Measurements from ENCODE around the gene COL6A2. TPM values are rescaled to one million over a fixed set of nuclear protein-coding genes. Genes with fewer than 3 reads are reported as not detected.
A peak's percentile ranks its signal among the peaks of the same experiment; 100 is the strongest.
"Not testable (repeated sequence)": the region's sequence is repeated elsewhere in the genome, so short reads cannot be mapped to it uniquely, and the experiment has no call there.

The COL6A2 gene
- total RNA-seq, 2 donors from 2014 or later = 259 to 377 TPM

DNA sequence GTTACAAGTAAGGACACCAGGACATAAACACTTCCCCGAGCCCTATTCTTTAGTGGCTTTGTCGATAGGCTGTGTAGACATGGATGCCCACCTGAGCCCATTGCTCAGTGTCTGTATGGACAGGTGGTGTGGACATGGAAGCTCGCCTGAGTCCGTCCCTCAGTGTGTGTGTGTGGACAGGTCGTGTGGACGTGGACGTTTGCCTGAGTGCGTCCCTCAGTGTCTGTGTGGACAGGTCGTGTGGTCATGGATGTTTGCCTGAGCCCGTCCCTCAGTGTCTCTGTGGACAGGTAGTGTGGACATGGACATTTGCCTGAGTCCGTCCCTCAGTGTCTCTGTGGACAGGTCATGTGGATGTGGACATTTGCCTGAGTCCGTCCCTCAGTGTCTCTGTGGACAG, 38.7 kb upstream of the COL6A2 start:
- TF ChIP-seq, protein P1, sequence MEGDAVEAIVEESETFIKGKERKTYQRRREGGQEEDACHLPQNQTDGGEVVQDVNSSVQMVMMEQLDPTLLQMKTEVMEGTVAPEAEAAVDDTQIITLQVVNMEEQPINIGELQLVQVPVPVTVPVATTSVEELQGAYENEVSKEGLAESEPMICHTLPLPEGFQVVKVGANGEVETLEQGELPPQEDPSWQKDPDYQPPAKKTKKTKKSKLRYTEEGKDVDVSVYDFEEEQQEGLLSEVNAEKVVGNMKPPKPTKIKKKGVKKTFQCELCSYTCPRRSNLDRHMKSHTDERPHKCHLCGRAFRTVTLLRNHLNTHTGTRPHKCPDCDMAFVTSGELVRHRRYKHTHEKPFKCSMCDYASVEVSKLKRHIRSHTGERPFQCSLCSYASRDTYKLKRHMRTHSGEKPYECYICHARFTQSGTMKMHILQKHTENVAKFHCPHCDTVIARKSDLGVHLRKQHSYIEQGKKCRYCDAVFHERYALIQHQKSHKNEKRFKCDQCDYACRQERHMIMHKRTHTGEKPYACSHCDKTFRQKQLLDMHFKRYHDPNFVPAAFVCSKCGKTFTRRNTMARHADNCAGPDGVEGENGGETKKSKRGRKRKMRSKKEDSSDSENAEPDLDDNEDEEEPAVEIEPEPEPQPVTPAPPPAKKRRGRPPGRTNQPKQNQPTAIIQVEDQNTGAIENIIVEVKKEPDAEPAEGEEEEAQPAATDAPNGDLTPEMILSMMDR (conservative IDR thresholded peaks at IDR 0.05) = no peak
- no peak overlapping the region for H3K4me3 ChIP-seq (ENCODE audit: low read length)
- H3K36me3 ChIP-seq (ENCODE audit: control insufficient read depth, insufficient read depth, low read length) = no peaks in the 10 kb centered on the region
- WGBS, 2 experiments (ENCODE audit: insufficient coverage in 1 of 2, insufficient read length in 1 of 2) = 84 to 89% methylated on average over 10 to 12 of the region's 12 CpGs
- H3K9ac ChIP-seq (ENCODE audit: extremely low read depth, low read length, poor library complexity, severe bottlenecking) = no peak overlapping the region
- H3K36me3 Mint-ChIP-seq (ENCODE audit: low read depth) = no peaks in the 10 kb centered on the region
- H3K4me1 ChIP-seq (ENCODE audit: control insufficient read depth, insufficient read depth, low read length) = no peaks in the 10 kb centered on the region
- H3K27ac Mint-ChIP-seq = no peak overlapping the region
- peaks cover 27% of the 10 kb centered on the region for H3K9me3 ChIP-seq (ENCODE audit: control insufficient read depth, low read length)
- H3K4me1 Mint-ChIP-seq = no peaks in the 10 kb centered on the region
- H3K27me3 ChIP-seq (ENCODE audit: control insufficient read depth, insufficient read depth, low read length, poor library complexity, severe bottlenecking) = no peaks in the 10 kb centered on the region
- H3K4me3 Mint-ChIP-seq = no peak overlapping the region
- DNase-seq = peak; percentile 17
- H3K27me3 Mint-ChIP-seq (ENCODE audit: insufficient read depth) = no peaks in the 10 kb centered on the region
- H3K9me3 Mint-ChIP-seq = peaks cover 50% of the 10 kb centered on the region
- H3K27ac ChIP-seq (ENCODE audit: low read depth, low read length) = no peak overlapping the region

- peaks cover 50% of the 10 kb centered on the region for H3K9me3 Mint-ChIP-seq
- H3K27me3 ChIP-seq (ENCODE audit: control insufficient read depth, insufficient read depth, low read length, poor library complexity, severe bottlenecking); H3K9ac ChIP-seq (ENCODE audit: extremely low read depth, low read length, poor library complexity, severe bottlenecking); H3K4me3 Mint-ChIP-seq; H3K27ac Mint-ChIP-seq; H3K4me1 Mint-ChIP-seq; H3K36me3 ChIP-seq (ENCODE audit: control insufficient read depth, insufficient read depth, low read length); H3K4me1 ChIP-seq (ENCODE audit: control insufficient read depth, insufficient read depth, low read length); H3K4me3 ChIP-seq (ENCODE audit: low read length); H3K27me3 Mint-ChIP-seq (ENCODE audit: insufficient read depth); H3K27ac ChIP-seq (ENCODE audit: low read depth, low read length); H3K36me3 Mint-ChIP-seq (ENCODE audit: low read depth); DNase-seq: not testable (repeated sequence)
- peaks cover 27% of the 10 kb centered on the region for H3K9me3 ChIP-seq (ENCODE audit: control insufficient read depth, low read length)
- 93% methylated on average over 10 to 21 of the region's 21 CpGs for WGBS, 2 experiments (ENCODE audit: insufficient coverage in 1 of 2, insufficient read length in 1 of 2)
Measured at GRCh38 chr21:46059711-46060455, 38.0 kb upstream of the COL6A2 start.

- no peak overlapping the region for H3K9ac ChIP-seq (ENCODE audit: extremely low read depth, low read length, poor library complexity, severe bottlenecking)
- H3K4me1 Mint-ChIP-seq = peaks cover 3% of the 10 kb centered on the region
- whole genome bisulfite sequencing, 2 experiments (ENCODE audit: insufficient coverage in 1 of 2, insufficient read length in 1 of 2) = 89 to 95% methylated on average over 5 to 11 of the region's 11 CpGs
Measured at GRCh38 chr21:46060596-46061061, 37.3 kb upstream of the COL6A2 start.

More at GRCh38 chr21:46060596-46061061, 37.3 kb upstream of the COL6A2 start:
- Histone ChIP-seq H3K4me1 (ENCODE audit: control insufficient read depth, insufficient read depth, low read length) (no peaks in the 10 kb centered on the region), H3K27me3 (ENCODE audit: control insufficient read depth, insufficient read depth, low read length, poor library complexity, severe bottlenecking) (no peaks in the 10 kb centered on the region), H3K9me3 (ENCODE audit: control insufficient read depth, low read length) (peaks cover 27% of the 10 kb centered on the region), H3K4me3 (ENCODE audit: low read length) (no peak overlapping the region), H3K27ac (ENCODE audit: low read depth, low read length) (no peak overlapping the region), H3K36me3 (ENCODE audit: control insufficient read depth, insufficient read depth, low read length) (no peaks in the 10 kb centered on the region)
- TF ChIP-seq, protein P1 (conservative IDR thresholded peaks at IDR 0.05) = no peak
- no peaks in the 10 kb centered on the region for H3K36me3 Mint-ChIP-seq (ENCODE audit: low read depth)
- DNase-seq = peak; percentile 10
- peaks cover 50% of the 10 kb centered on the region for H3K9me3 Mint-ChIP-seq
- no peak overlapping the region for H3K4me3 Mint-ChIP-seq
- no peaks in the 10 kb centered on the region for H3K27me3 Mint-ChIP-seq (ENCODE audit: insufficient read depth)
- no peak overlapping the region for H3K27ac Mint-ChIP-seq
